GM23248 (cell line): ENCODE results near the gene AMFR.

Experiments
- EZH2 ChIP-seq: fragments of 200-600 bp; sonication (generic); IDR thresholded peaks from 2 replicates; pipeline ENCODE4 v1.6.1; 2018; ENCODE audit warnings: antibody characterized with exemption, mild to moderate bottlenecking; ENCODE audit not compliant: insufficient read depth, poor library complexity, severe bottlenecking
- EZH2phosphoT487 ChIP-seq: fragments of 200-600 bp; sonication (generic); IDR thresholded peaks from 2 replicates; pipeline ENCODE4 v1.6.1; 2018; ENCODE audit warnings: antibody characterized with exemption, moderate library complexity, mild to moderate bottlenecking, low read depth; ENCODE audit not compliant: insufficient read depth

GRCh38 chr16:56350491-56351405 is 74.6 kb downstream of the AMFR start:
- TF ChIP-seq EZH2phosphoT487 (no peak), EZH2 (no peak)
